Endothelial cell of umbilical vein (primary cell): ENCODE measurements around the gene MPDZ. TPM values are rescaled to one million over a fixed set of nuclear protein-coding genes. Genes with fewer than 3 reads are reported as not detected.

Experiments used
- BruUV-seq: library from RNA; stranded (reverse); fragments of 400-500 nt; replicated peaks from 2 replicates; lab custom pipeline; 2021; lab: Mats Ljungman, UMichigan
- CTCF ChIA-PET: fragments of 300-600, 350-600 bp; sonication (Branson Sonifier 250); formaldehyde crosslinking; loops from one replicate; lab custom pipeline; 2021; ENCODE audit warnings: antibody characterized with exemption, inconsistent platforms; lab: Charles Lee
- POLR2A ChIA-PET: fragments of 300-600, 350-600 bp; sonication (Branson Sonifier 250); formaldehyde crosslinking; loops from one replicate; lab custom pipeline; 2021; ENCODE audit warnings: antibody characterized with exemption, inconsistent platforms; lab: Charles Lee
- DNase-seq: peaks from one replicate; pipeline ENCODE4 v3.0.0-alpha.2; 2011; ENCODE audit warnings: low read depth, low spot score
- FAIRE-seq: peaks from 2 replicates; lab custom pipeline; 2011; peaks lifted over from hg19 to GRCh38; lab: Jason Lieb, UNC
- H2AFZ ChIP-seq: 2 replicates; pipeline ENCODE4 v1.6.0; 2012; ENCODE audit warnings: low read depth, low read length, control low read depth, inconsistent platforms
- H3K27ac ChIP-seq: 2 replicates; pipeline ENCODE4 v1.5.1; 2011; ENCODE audit warnings: low read depth, mild to moderate bottlenecking, control low read depth, low read length, moderate library complexity; ENCODE audit not compliant: insufficient read depth
- H3K27me3 ChIP-seq, 2 experiments: 2 replicates each; pipeline versions ENCODE4 v1.6.0 to v1.6.1; 2011; ENCODE audit warnings: low read length in 2 of 2, mixed read lengths in 1 of 2; ENCODE audit not compliant: control insufficient read depth in 2 of 2, insufficient read depth in 2 of 2
- H3K36me3 ChIP-seq, 2 experiments: 2 replicates in 1 of 2; 3 replicates in 1 of 2; pipeline ENCODE4 v1.5.1; 2011; ENCODE audit warnings: low read length in 2 of 2, mild to moderate bottlenecking in 1 of 2, moderate library complexity in 1 of 2; ENCODE audit not compliant: control insufficient read depth in 2 of 2, insufficient read depth in 2 of 2; ENCODE audit errors: extremely low read depth in 1 of 2
- H3K4me1 ChIP-seq: 3 replicates; pipeline ENCODE4 v1.5.1; 2011; ENCODE audit warnings: mild to moderate bottlenecking, low read length; ENCODE audit not compliant: control insufficient read depth, insufficient read depth; ENCODE audit errors: extremely low read depth
- H3K4me2 ChIP-seq: 2 replicates; pipeline ENCODE4 v1.6.1; 2011; ENCODE audit warnings: low read length, control low read depth, mixed read lengths; ENCODE audit not compliant: insufficient read depth
- H3K4me3 ChIP-seq, 3 experiments: fragments of 200-600 bp in 1 of 3; sonication (generic), shearing (Covaris generic) in 1 of 3; replicated peaks in 1 of 3; 2 replicates each; pipeline ENCODE4 v1.5.1; 2011 to 2016; ENCODE audit warnings: control low read depth in 3 of 3, low read length in 3 of 3, mild to moderate bottlenecking in 2 of 3, inconsistent platforms in 1 of 3, low read depth in 1 of 3, moderate library complexity in 1 of 3; ENCODE audit not compliant: insufficient read depth in 1 of 3
- H3K79me2 ChIP-seq: 2 replicates; pipeline ENCODE4 v1.6.0; 2012; ENCODE audit warnings: low read length, inconsistent platforms; ENCODE audit not compliant: control insufficient read depth, insufficient read depth
- H3K9ac ChIP-seq: replicated peaks from 2 replicates; pipeline ENCODE3; 2011; ENCODE audit warnings: low read length, control low read depth; ENCODE audit not compliant: insufficient read depth; ENCODE audit errors: extremely low read depth
- H3K9me1 ChIP-seq: replicated peaks from 3 replicates; pipeline ENCODE4 v1.6.0; 2011; ENCODE audit warnings: mild to moderate bottlenecking, low read length; ENCODE audit not compliant: control insufficient read depth, insufficient read depth; ENCODE audit errors: extremely low read depth
- H3K9me3 ChIP-seq: replicated peaks from 2 replicates; pipeline ENCODE4 v1.5.1; 2012; ENCODE audit warnings: low read length, inconsistent platforms; ENCODE audit not compliant: control insufficient read depth, insufficient read depth
- H4K20me1 ChIP-seq: replicated peaks from 2 replicates; pipeline ENCODE3; 2011; ENCODE audit warnings: mild to moderate bottlenecking, low read length; ENCODE audit not compliant: control insufficient read depth, insufficient read depth; ENCODE audit errors: extremely low read depth
- EZH2 ChIP-seq: IDR thresholded peaks from 2 replicates; pipeline ENCODE4 v1.6.1; 2012; ENCODE audit warnings: borderline replicate concordance, low read depth, mild to moderate bottlenecking, moderate library complexity, low read length, inconsistent platforms; ENCODE audit not compliant: severe bottlenecking
- FOS ChIP-seq: IDR thresholded peaks from 2 replicates; pipeline ENCODE4 v1.6.1; 2011; ENCODE audit warnings: mild to moderate bottlenecking, low read length, moderate library complexity, borderline replicate concordance; ENCODE audit not compliant: insufficient read depth
- GATA2 ChIP-seq: IDR thresholded peaks from 2 replicates; pipeline ENCODE4 v1.7.0; 2011; ENCODE audit warnings: low read depth, mild to moderate bottlenecking, moderate library complexity, mixed read lengths, low read length; ENCODE audit not compliant: insufficient read length, insufficient read depth
- JUN ChIP-seq: IDR thresholded peaks from 2 replicates; pipeline ENCODE4 v1.6.1; 2011; ENCODE audit warnings: borderline replicate concordance, low read depth; ENCODE audit not compliant: insufficient read length, insufficient read depth
- MYC ChIP-seq: IDR thresholded peaks from one replicate; pipeline ENCODE4 v1.6.1; 2011; ENCODE audit warnings: mild to moderate bottlenecking, low read depth, low read length
- POLR2A ChIP-seq: IDR thresholded peaks from 2 replicates; pipeline ENCODE4 v1.6.1; 2012; ENCODE audit warnings: low read depth, mild to moderate bottlenecking, control low read depth, low read length
- POLR2AphosphoS5 ChIP-seq: IDR thresholded peaks from 2 replicates; pipeline ENCODE4 v1.6.1; 2012; ENCODE audit warnings: low read depth, mild to moderate bottlenecking, control low read depth, low read length, moderate library complexity; ENCODE audit not compliant: insufficient read depth
- dilution Hi-C: fragments of 300-500 bp; cut with MboI; formaldehyde crosslinking; loops from one replicate; pipeline ENCODE4 v1.15.0; 2019; ENCODE audit warnings: low sequenced_read_pairs; ENCODE audit not compliant: extremely low pct_ligation_motif_present
- intact Hi-C: fragments of 100-400 bp; cut with micrococcal nuclease; formaldehyde crosslinking; loops from one replicate; pipeline ENCODE4 v1.10.0; 2022
- polyA plus RNA-seq, 4 experiments: library from polyadenylated mRNA; depleted of rRNA in 3 of 4; stranded (reverse) in 3 of 4; unstranded in 1 of 4; fragments of >200 nt; gene quantifications; 2 replicates each; pipeline versions ENCODE4 v1.2.1 to v1.2.3, GENCODE V29; 2011 to 2012; ENCODE audit warnings: missing spikeins in 1 of 4
- total RNA-seq: library from RNA; stranded (reverse); gene quantifications from 2 replicates; pipeline ENCODE4 v1.2.3, GENCODE V29; 2021
- TF ChIP-seq, protein P1 (sequence below): IDR thresholded peaks from 2 replicates; pipeline ENCODE4 v1.6.1; 2011; ENCODE audit not compliant: insufficient read depth, insufficient read length
- TF ChIP-seq, protein P2 (sequence below), 2 donors: IDR thresholded peaks; 1 replicate in 1 of 2; 2 replicates in 1 of 2; pipeline ENCODE4 v1.5.1; 2011; ENCODE audit warnings: low read length in 2 of 2, mild to moderate bottlenecking in 2 of 2, moderate library complexity in 2 of 2, control low read depth in 1 of 2, inconsistent platforms in 1 of 2, low read depth in 1 of 2; ENCODE audit not compliant: insufficient read depth in 1 of 2; ENCODE audit errors: extremely low read depth in 1 of 2

MPDZ gene
- total and polyA plus RNA-seq, 2 donors (not counting 3 experiments of a cell fraction or from before 2014, with no cell fraction given) = 22.3 to 54.4 TPM

DNA sequence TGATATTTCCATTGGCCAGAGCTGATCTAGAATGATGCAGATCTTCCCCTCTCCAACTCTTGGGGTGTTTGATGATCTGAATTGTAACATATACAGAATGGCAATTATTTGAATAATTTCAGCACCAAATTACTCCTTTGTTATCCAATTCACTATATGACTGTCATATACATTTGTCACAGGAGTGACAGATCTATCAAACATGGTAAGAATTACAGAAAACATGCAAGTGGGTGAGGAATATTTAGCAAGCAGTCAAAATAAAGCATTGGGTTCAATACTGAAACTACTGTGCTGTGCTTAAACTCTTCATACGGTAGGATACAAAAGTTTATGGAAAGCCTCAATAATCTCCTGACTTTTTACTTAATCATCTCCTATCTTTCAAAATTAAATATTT, 8.8 kb downstream of the MPDZ start:
- Histone ChIP-seq H3K9me3 (no peaks in the 10 kb centered on the region), H3K9me1 (no peaks in the 10 kb centered on the region), H4K20me1 (no peaks in the 10 kb centered on the region), H3K4me1 (peaks cover 57% of the 10 kb centered on the region), H3K27me3 (no peaks in the 10 kb centered on the region), H3K79me2 (peaks cover 72% of the 10 kb centered on the region), H3K4me2 (no peak overlapping the region), H3K4me3 (no peak overlapping the region), H2AFZ (no peak overlapping the region), H3K27ac (no peak overlapping the region), H3K36me3 (no peaks in the 10 kb centered on the region), H3K9ac (no peak overlapping the region)
- intact Hi-C loops (loop anchor here (10.0 kb wide), 1 partner anchor 304 kb away; no protein-coding TSS in a partner anchor), dilution Hi-C loops (no loop called here)
- TF ChIP-seq, protein P1, sequence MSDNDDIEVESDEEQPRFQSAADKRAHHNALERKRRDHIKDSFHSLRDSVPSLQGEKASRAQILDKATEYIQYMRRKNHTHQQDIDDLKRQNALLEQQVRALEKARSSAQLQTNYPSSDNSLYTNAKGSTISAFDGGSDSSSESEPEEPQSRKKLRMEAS = no peak
- no peak for TF ChIP-seq JUN
- no peak for TF ChIP-seq GATA2
- no peak for TF ChIP-seq EZH2
- TF ChIP-seq FOS = no peak
- no peak for TF ChIP-seq MYC
- no peak for TF ChIP-seq POLR2A
- TF ChIP-seq, protein P2, sequence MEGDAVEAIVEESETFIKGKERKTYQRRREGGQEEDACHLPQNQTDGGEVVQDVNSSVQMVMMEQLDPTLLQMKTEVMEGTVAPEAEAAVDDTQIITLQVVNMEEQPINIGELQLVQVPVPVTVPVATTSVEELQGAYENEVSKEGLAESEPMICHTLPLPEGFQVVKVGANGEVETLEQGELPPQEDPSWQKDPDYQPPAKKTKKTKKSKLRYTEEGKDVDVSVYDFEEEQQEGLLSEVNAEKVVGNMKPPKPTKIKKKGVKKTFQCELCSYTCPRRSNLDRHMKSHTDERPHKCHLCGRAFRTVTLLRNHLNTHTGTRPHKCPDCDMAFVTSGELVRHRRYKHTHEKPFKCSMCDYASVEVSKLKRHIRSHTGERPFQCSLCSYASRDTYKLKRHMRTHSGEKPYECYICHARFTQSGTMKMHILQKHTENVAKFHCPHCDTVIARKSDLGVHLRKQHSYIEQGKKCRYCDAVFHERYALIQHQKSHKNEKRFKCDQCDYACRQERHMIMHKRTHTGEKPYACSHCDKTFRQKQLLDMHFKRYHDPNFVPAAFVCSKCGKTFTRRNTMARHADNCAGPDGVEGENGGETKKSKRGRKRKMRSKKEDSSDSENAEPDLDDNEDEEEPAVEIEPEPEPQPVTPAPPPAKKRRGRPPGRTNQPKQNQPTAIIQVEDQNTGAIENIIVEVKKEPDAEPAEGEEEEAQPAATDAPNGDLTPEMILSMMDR (IDR thresholded peaks at IDR 0.05; ENCODE audit: extremely low read depth in 1 of 2, insufficient read depth in 1 of 2, low read depth in 1 of 2, low read length in 2 of 2) = no peak
- no peak for TF ChIP-seq POLR2AphosphoS5
- ChIA-PET CTCF (no interaction called here), POLR2A (interaction anchor here (0.7 kb wide), 1 partner anchor 9 kb away, joined by 5 read pairs; the partner anchor contains the start of gene MPDZ)
- BruUV-seq = no TSS peak
- DNase-seq = no peak
- no peak for FAIRE-seq
